Measurements from ENCODE around the gene FASN.

The FASN gene

DNA sequence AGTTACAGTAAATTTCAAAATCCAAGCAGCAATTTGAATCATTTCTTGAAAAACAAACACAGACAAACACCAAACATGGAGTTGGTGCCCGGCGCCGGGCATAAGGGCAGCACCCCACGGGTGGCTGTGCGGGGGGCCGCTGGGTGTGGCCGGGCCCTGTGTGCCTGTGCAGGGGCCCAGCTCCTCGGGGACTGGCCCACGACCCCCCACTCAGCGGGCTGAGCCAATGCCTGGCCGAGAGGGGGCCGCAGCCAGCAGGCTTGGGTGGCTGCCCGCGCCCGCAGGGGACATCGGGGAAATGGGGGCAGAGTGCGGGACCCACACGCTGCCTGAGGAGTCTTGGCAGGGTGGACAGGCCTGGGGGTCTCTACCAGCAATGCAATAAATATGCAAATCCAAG lies 19.6 kb downstream of the FASN start:
- H3K9ac ChIP-seq (ENCODE audit: insufficient read length): no peak overlapping the region
- TF ChIP-seq EZH2 (IDR thresholded peaks at IDR 0.05): no peak
- no peak for TF ChIP-seq FOXP2 (optimal IDR thresholded peaks at IDR 0.05; ENCODE audit: control extremely low read depth, extremely low read length, insufficient read depth)
- no peak for TF ChIP-seq POLR2AphosphoS5 (IDR thresholded peaks at IDR 0.05; ENCODE audit: borderline replicate concordance, low read depth, low read length)
- no peak for DNase-seq (ENCODE audit: low read depth, low spot score)
- no peaks in the 10 kb centered on the region for H3K9me3 ChIP-seq (ENCODE audit: low read depth, low read length)
- H3K4me3 ChIP-seq: no peak overlapping the region
- H3K27ac ChIP-seq: 0 out of 2 replicates have a peak overlapping the region, but pooled peaks have one; percentile 36
- peaks cover 50% of the 10 kb centered on the region; the same call in 1 of the 2 replicates for H3K36me3 ChIP-seq (ENCODE audit: insufficient read depth, low read length)

DNA sequence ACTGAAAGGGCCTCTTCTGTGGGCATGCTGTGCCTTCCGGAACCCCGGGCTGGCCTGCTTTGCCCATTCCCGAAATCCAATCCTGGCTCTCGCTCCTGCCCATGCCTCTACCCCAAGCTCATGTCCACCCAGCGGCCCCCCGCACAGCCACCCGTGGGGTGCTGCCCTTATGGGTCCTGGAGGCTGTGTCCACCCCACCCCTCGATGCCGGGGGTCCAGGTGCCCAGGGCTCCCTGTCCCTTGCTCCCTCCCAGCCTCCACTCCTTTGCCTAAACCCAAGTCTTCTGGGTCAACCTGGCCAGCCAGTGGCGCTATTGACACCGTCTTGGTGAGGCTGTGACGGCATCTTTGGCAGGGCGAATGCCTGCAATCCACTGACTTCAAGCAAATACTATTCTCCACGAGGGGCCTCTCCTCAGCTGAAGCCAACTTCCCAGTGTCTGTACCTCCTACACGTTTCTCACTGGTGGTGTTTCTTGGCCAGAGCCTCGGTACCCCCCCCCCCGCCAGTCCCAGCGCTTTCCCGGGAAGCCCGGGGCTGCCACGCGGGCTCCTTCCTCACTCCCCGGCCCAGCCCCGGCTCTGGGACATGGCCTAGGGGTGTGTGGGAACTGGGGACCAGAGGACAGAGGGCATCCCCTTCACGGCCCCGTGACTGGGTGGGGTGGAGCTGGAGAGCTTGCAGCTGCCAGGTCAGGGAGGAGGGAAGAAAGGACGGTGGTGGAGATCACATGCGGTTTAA lies 20.2 kb downstream of the FASN start:
- no peak overlapping the region for H3K4me3 ChIP-seq
- H3K9ac ChIP-seq (ENCODE audit: insufficient read length): no peak overlapping the region
- DNase-seq (ENCODE audit: low read depth, low spot score): no peak
- TF ChIP-seq EZH2 (IDR thresholded peaks at IDR 0.05) (no peak), POLR2AphosphoS5 (IDR thresholded peaks at IDR 0.05; ENCODE audit: borderline replicate concordance, low read depth, low read length) (peak; percentile 49; the same call in 1 of the 2 replicates), FOXP2 (optimal IDR thresholded peaks at IDR 0.05; ENCODE audit: control extremely low read depth, extremely low read length, insufficient read depth) (no peak)
- H3K27ac ChIP-seq: 0 out of 2 replicates have a peak overlapping the region, but pooled peaks have one; percentile 36
- H3K9me3 ChIP-seq (ENCODE audit: low read depth, low read length): no peaks in the 10 kb centered on the region
- H3K36me3 ChIP-seq (ENCODE audit: insufficient read depth, low read length): peaks cover 44% of the 10 kb centered on the region; the same call in 1 of the 2 replicates

DNA sequence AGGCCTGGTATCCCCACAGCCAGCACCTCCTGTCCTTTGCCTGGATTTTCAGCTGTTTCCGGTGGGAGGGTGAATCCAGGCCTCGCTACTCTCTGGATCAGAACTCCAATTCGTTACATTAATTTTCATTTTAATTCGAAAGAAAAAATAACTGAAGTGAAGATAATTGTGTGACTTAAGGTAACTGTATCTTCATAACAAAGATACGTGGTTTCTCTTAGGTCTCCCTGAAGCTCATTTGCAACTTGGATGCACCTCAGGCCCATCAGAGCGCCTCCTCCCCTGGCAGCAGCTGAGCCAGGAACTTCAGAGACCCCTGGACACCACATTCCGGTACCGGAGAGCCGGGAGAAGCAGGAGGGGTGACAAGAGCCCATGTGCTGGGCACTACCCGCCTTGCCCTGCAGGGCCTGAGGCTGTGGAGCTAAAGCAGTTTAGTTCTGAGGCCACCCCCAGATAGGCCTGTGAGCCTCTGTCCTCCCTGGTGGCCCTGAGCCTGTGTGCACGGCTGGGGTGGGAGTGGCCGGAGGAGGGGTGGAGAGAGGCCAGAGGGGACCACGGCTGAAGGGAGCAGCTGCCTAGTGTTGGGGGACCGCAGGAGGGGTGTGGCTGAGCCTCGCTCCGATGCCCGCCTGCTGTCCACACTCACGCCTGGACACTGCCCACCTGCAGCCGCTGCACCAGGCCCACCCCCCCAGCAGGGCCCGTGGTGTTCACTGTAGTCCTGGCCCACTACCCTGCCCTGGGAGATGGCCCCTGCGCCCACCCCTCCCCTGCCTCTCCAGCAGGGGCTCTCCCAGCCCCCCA lies 21.0 kb downstream of the FASN start:
- peaks cover 36% of the 10 kb centered on the region; the same call in 1 of the 2 replicates for H3K36me3 ChIP-seq (ENCODE audit: insufficient read depth, low read length)
- no peaks in the 10 kb centered on the region for H3K9me3 ChIP-seq (ENCODE audit: low read depth, low read length)
- TF ChIP-seq POLR2AphosphoS5 (IDR thresholded peaks at IDR 0.05; ENCODE audit: borderline replicate concordance, low read depth, low read length) (0 out of 2 replicates have a peak, but pooled peaks have one; percentile 34), EZH2 (IDR thresholded peaks at IDR 0.05) (no peak), FOXP2 (optimal IDR thresholded peaks at IDR 0.05; ENCODE audit: control extremely low read depth, extremely low read length, insufficient read depth) (no peak)
- no peak for DNase-seq (ENCODE audit: low read depth, low spot score)
- no peak overlapping the region for H3K9ac ChIP-seq (ENCODE audit: insufficient read length)
- H3K27ac ChIP-seq: peak overlapping the region; percentile 56; the same call in 1 of the 2 replicates
- no peak overlapping the region for H3K4me3 ChIP-seq

DNA sequence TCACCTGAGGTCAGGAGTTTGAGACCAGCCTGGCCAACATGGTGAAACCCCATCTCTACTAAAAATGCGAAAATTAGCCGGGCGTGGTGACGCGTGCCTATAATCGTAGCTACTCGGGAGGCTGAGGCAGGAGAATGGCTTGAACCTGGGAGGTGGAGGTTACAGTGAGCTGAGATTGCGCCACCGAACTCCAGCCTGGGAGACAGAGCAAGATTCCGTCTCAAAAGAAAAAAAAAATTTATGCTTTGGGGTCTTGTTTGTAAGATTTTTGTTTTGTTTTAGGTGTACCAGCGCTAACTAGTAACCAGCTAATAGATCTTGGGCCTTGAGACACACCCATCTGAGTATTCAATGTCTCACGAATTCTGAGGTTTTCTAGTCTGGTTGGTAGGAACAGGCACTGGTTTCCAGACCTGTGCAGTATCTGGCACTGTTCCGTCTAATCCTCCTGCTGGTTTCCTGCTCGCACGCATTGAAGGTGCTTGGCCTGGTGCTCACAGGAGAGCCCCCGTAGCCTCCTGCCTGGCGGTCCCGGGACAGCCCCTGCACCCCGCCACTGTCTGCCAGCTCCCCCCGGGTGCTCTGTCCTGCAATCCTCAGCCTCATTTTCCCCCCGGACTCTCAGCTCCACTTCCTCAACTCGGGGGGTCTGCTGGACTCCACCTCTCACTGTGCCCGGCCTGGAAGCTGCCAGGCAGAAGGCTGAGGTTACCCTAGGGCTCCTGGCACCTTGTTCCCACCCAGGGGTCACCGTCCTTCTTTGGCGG lies 21.8 kb downstream of the FASN start:
- Histone ChIP-seq H3K9me3 (ENCODE audit: low read depth, low read length) (no peaks in the 10 kb centered on the region), H3K4me3 (no peak overlapping the region), H3K9ac (ENCODE audit: insufficient read length) (no peak overlapping the region), H3K27ac (peak overlapping the region; percentile 56; the same call in 1 of the 2 replicates), H3K36me3 (ENCODE audit: insufficient read depth, low read length) (peaks cover 30% of the 10 kb centered on the region; the same call in 1 of the 2 replicates)
- TF ChIP-seq EZH2 (IDR thresholded peaks at IDR 0.05): no peak
- TF ChIP-seq FOXP2 (optimal IDR thresholded peaks at IDR 0.05; ENCODE audit: control extremely low read depth, extremely low read length, insufficient read depth): no peak
- TF ChIP-seq POLR2AphosphoS5 (IDR thresholded peaks at IDR 0.05; ENCODE audit: borderline replicate concordance, low read depth, low read length): no peak
- no peak for DNase-seq (ENCODE audit: low read depth, low spot score)

DNA sequence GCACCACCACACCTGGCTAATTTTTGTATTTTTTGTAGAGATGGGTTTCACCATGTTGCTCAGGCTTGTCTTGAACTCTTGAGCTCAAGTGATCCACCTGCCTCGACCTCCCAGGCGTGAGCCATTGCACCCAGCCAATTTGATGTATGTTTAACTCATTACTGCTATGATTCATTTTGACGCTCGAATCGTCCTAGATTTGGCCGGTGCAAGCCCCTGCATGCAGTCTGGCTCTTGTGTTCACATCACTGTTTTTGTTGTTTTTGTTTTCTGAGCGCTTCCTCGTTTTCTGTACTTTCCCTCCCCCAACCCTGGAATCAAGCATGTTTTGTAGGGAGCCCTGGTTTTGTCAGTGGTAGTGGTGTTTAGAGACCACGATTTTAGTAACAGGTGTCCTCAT lies 24.6 kb downstream of the FASN start:
- DNase-seq (ENCODE audit: low read depth, low spot score): no peak
- Histone ChIP-seq H3K9me3 (ENCODE audit: low read depth, low read length) (no peaks in the 10 kb centered on the region), H3K9ac (ENCODE audit: insufficient read length) (no peak overlapping the region), H3K4me3 (no peak overlapping the region), H3K36me3 (ENCODE audit: insufficient read depth, low read length) (peaks cover 5% of the 10 kb centered on the region; the same call in 1 of the 2 replicates), H3K27ac (no peak overlapping the region)
- TF ChIP-seq POLR2AphosphoS5 (IDR thresholded peaks at IDR 0.05; ENCODE audit: borderline replicate concordance, low read depth, low read length): no peak
- TF ChIP-seq EZH2 (IDR thresholded peaks at IDR 0.05): no peak
- no peak for TF ChIP-seq FOXP2 (optimal IDR thresholded peaks at IDR 0.05; ENCODE audit: control extremely low read depth, extremely low read length, insufficient read depth)

DNA sequence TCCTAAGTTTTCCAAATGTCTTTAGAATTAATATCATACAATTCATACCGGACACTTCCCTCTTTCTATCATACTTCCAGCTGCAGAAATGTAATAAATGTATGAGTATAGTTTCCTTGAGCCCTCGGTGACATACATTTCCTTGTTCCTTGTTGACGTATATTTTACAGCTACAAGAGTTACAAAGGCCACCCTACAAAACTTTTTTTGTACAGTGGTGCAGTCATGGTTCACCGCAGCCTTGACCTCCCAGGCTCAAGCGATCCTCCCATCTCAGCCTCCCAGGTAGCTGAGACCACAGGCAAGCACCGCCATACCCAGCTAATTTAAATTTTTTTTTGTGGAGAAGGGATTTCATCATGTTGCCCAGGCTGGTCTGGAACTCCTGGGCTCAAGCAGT lies 25.2 kb downstream of the FASN start:
- no peak for DNase-seq (ENCODE audit: low read depth, low spot score)
- H3K9ac ChIP-seq (ENCODE audit: insufficient read length): no peak overlapping the region
- no peaks in the 10 kb centered on the region for H3K9me3 ChIP-seq (ENCODE audit: low read depth, low read length)
- no peak overlapping the region for H3K4me3 ChIP-seq
- TF ChIP-seq EZH2 (IDR thresholded peaks at IDR 0.05) (no peak), POLR2AphosphoS5 (IDR thresholded peaks at IDR 0.05; ENCODE audit: borderline replicate concordance, low read depth, low read length) (no peak), FOXP2 (optimal IDR thresholded peaks at IDR 0.05; ENCODE audit: control extremely low read depth, extremely low read length, insufficient read depth) (no peak)
- no peaks in the 10 kb centered on the region; the same call in 1 of the 2 replicates for H3K36me3 ChIP-seq (ENCODE audit: insufficient read depth, low read length)
- H3K27ac ChIP-seq: no peak overlapping the region

DNA sequence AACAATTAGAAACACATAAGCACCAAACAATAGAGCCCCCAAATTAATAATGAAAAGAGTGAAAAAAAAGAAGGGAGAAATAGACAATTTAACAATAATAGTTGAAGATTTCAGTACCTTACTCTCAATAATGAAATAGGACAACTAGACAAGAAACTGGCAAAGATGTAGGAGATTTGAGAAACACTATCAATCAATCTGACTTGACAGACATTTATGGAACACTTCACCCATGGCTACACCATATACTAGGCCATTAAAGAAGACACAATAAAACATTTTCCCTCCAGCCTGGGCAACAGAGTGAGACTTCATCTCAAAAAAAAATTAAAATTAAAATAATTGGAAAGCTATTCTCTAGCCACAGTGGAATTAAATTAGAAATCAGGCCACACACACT lies 27.4 kb downstream of the FASN start:
- Histone ChIP-seq H3K9ac (ENCODE audit: insufficient read length) (no peak overlapping the region), H3K9me3 (ENCODE audit: low read depth, low read length) (no peaks in the 10 kb centered on the region), H3K36me3 (ENCODE audit: insufficient read depth, low read length) (no peaks in the 10 kb centered on the region), H3K27ac (no peak overlapping the region), H3K4me3 (no peak overlapping the region)
- DNase-seq (ENCODE audit: low read depth, low spot score): no peak
- TF ChIP-seq POLR2AphosphoS5 (IDR thresholded peaks at IDR 0.05; ENCODE audit: borderline replicate concordance, low read depth, low read length): no peak
- no peak for TF ChIP-seq EZH2 (IDR thresholded peaks at IDR 0.05)
- no peak for TF ChIP-seq FOXP2 (optimal IDR thresholded peaks at IDR 0.05; ENCODE audit: control extremely low read depth, extremely low read length, insufficient read depth)
